Epidermal melanocyte (primary cell): ENCODE results near the gene PSD2.

ENCODE experiments used
- DNase-seq: peaks from one replicate; pipeline ENCODE4 v3.0.0; 2011; ENCODE audit warnings: low spot score; ENCODE audit not compliant: insufficient read length

Gene PSD2

DNA sequence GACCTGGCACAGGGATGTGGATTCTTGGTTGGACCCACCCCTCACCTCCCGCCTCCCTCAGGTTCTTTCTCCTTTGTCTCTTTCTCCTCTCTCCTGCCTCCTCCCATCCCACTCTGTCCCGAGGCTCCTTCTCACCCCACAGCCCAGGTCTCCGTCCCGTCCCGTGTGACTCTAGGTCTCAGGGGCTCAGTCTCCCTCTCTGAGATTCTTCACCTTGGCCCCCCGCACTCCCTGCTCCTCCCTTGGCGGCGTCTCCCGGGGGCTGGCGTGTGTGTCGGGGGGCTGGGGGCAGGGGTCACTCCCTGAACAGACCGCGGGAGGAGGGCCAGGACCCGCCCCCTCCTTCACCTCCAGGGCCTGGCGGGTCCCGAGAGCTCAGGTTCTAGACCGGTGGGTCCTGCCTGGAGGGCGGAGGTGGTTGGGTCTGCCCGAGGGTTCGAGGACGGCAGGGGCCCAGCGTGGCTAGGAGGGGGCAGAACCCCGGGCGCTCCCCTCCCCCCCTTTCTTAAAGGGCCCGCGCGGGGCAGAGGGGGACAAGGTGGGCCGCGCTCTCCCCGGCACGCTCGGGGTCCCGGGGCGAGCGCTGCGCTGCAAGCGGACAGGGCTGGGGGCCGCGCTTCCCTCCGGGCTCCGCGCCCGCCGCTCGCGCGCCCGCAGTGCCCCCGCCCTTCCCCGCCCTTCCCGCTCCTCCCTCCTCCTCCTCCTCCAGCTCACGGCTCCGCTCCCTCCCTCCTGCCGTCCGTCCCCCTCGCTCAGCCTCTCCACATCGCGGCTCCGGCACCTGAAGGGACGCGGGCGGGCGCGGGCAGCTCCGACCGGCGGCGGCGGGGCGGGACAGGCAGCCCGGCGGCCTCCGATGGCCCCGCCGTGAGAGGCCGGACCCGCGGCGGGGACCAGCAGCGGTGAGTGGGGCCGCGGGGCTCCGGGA, at the start of gene PSD2:
TSS of gene PSD2 (plus strand) at position 735 of the 928 bp plus-strand sequence. CDS start 13,633 bp downstream, outside the sequence.
- no peak for DNase-seq

DNA sequence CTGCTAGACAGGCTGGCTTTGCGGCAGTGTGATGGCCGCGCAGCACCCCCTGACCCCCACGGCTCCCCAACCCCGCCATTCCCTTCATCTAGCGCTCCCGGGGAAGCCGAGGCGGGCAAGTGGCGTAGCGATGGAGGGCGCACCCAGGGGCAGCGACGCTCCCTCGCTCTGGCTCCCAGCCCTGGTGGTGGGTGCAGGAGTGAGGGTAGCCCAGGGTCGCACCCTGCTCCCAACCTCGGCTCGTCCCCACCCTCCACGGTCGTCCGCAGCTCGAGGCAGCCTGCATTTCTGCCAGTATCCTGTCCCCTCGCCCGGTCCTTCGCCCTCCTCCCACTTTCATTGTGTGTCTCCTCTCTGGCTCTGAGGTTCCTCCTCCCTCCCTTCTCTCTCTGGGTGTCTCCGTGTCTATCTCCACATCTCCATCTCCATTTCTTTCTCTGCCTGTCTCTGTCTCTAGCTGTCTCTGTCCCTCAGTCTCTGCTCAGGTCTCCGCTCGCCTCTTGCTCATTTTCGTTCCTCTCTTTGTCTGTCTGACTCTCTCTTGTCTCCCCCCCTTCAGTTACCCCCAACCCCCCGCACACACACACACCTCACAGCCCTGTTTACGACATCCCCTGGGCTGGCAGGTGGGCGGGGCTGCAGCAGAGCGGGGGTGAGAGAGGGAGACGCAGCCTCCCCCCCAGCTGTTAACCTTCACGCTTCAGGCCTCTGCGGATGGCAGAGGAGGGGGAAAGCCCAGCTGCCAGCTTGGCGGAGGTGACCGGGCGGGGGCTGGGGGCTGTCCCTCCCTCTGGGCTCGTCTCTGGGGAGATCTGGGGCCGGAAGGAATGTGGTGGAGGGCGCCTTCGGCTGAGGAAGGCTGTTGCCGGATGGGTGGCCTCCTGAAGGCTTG, 48.7 kb upstream of the PSD2 start:
- DNase-seq = no peak

DNA sequence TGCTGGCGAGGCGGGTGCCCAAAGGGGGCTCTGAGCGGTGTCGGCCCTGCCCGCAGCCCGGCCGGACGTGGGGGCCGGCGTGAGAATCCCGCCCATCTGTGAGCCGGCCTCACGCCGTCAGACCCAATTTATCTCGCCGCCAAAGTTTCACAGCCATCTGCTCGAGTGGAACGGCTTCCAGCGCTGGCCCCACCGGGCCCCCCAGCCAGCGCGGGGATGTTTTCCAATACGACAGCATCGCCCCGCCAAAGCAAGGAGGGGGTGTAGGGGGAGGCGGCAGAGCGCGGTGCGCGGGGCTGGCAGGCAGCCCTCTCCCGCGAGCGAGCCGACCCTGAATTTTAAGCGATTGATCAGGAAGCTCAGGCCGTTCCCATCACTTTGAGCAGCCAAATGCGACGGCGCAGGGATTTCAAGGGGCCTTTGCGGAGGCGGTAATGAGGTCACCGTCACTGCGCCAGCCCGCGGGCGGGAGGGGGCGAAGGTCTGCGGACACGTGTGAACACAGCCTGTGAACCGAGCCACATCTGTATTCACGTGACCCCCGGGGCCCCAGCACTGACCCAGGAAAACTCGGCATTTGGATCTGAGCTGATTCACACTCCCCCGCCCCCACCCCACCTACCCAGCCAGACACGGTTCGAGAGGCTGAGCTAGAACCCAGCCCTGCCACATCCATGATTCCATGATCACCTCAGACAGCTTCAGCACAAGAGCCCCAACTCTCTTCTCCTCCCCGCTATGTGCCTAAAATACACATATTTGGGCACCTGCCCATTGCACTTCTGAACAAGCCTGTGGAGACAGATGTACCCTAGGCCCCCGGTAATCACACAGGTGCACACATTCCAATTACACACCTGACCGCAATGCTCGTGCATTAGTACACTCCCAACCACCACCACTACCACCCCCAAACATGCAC, 47.8 kb upstream of the PSD2 start:
- no peak for DNase-seq

DNA sequence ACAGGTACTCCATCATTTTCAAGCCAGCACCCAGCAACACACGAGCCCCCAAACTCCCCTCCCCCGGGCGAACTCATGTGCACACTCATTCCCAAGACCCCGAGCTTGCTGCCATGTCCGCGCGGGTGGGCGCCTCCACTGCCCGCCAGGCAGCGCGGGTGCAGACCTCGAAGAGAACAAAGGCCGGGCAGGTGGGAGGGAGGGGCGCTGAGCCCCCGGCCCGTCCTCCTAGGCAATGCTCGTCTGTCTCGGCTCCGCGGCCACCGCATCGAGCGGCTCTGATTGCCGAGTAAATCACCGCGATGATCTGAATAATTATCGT, 47.1 kb upstream of the PSD2 start:
- DNase-seq = no peak

DNA sequence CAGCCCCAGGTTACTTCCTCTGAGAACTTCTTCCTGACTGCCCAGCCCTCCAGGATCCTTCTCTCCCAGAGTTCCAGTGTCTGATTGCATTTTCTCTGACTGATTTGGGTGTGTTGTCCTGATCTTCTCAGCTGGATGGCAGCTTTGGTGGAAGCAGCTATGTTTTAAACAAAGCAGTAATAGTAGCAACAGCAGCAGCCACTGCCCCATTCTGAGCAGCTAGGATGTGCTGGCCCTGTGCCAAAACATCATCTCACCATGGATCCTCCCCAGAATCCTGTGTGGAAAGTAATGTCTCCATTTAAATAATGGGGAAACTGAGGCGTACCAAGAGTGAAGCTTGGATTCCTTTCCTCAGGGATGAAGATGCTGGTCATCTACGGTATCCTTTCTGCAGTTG, 46.4 kb upstream of the PSD2 start:
- DNase-seq = no peak

DNA sequence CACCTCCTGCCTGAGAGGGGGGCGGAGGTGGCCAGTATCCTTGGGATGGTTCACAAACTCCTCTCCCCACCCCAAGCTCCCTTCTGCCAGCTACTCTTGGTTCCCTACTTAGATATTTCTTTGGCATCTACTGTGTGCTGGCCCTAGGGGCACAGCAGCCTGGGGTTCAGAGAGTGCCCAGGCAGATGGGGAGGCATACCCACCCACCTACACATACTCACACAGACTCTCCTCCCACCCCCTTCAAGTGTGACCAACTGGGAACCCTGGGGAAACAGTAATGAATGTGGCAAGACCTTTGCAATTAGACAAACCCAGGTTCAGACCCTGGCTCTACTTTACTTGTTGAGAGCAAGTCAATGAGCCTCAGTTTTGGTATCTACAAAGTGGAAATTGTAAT, 44.4 kb upstream of the PSD2 start:
- DNase-seq = no peak

DNA sequence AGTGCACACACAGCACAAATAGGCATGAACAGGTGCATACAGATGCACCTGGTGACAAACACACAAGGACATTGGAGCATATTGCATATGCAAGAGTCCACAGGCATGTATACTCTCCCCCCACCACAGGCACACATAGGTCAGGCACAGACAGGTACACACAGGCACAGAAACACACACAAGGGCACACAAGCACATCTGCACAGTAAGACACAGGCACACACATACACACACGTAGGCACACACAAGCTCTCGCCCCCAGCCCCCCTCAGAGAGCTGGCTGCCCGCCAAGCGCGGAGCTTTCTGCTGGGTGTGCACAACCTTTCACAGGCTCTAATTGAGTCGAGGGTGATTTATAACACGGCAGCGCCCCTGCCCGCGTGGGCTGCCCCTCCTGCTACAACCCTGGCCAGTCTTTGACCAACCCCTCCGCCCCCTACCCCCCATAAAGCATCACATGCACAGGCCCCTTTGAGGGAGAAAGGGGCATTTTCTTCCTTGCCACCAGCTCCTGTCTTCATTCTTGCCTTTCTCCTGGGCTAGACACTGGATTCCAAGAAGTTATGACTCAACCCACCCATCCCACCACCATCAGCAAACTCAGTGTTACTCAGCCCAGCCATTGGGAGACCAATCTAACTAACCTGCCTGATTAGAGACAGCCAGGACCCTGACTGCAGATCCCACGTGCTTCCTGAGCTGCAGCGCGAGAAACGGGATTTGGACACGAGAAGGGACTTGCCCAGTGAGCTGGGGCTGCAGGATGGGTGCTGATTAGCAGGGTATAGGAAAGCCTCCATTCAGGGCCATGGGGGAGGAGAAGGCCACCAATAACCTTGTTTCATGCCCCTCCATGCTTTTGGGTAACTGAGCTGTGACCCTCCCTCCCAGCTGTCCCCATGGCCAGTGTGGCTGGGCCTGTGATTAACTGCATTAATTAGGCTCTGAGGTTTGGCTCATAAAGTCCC, 42.8 kb upstream of the PSD2 start:
- no peak for DNase-seq

DNA sequence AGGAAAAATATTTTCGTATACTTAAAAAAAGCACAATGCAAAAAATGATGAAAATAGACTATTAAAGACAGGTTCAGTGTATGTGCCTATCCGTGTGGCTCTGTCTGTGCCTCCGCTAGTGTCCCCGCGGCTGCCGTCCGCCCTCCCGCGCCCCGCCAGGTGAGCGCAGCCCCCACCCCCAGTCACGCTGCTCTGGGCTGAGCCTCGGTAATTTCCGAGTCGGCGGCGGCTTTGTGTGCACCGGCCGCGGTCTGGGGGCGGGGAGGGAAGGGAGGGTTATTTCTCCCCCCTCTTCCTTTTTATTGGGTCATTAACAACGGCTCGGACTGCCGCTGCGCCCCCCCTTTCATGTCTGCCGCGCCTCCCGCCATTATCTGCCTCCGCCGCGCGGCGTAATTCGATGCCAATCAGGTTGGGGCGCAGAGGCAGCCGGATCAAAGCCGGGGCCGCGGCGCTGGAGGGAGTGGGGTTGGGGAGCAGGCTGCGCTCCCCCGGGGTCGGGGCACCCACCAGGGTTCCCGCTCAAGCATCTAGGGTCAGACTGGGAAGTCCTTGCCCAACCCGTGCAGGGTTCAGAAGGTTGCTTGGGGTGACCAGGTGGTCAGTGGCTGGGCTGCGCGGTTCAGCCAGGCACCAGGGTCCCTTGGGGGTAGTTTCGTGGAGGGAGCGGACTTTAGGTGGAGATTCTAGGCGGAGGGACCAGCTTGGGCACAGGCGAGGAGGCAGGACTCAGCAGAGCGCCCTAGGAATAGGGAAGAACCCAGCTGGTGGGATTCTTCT, 39.5 kb upstream of the PSD2 start:
- no peak for DNase-seq

DNA sequence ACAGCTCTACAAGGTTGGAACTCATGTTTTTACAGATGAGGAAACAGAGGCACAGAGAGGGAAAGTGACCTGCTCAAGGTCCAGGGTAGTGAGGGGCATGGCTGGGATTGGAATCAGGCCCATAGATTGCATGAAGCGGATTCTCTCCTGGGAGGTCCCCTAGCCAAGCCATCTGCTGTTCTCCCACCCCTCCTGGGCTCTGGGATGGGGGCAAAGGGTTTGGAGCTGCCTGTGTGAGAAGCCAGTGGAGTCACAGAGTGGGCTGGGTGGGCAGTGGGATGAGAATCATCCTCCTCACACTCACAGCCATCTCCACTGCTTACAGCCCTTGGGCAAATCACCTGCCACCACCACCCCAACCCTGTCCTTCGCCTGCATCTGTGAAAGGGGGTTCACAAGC, 38.6 kb upstream of the PSD2 start:
- DNase-seq = no peak

DNA sequence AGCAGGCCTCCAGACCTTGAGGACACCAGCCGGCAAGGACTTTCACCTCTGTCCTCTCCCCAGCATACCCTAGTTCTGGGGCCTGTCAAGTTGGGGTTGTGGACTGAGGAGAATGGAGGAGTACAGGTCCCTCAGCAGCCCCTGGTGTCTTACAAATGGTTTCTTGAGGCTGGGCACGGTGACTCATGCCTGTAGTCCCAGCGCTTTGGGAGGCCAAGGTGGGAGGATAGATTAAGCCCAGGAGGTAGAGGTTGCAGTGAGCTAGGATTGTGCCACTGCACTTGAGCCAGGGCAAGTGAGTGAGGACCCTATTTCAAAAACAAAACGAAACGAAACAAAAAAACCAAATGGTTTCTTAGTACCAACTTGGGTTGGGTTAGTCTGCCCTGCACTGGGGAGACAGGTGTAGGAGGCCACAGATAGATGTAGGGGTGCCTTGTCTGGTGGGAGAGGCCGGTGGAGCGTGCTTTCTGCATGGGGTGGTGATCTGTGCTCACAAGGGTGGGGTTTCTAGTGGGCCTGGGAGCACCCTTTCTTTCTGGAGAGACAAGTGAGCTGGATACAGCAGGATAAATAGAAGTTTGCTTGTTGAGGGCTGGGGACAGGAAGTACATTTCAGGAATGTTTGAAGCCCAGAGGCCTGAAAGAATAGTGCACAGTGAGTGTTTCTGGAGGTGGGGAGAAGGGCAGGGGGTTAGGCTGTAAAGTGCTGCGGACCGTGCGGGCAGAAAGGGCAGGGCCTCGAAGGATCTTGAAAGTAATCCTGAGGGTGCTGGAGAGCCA, 37.7 kb upstream of the PSD2 start:
- peak; percentile 54 for DNase-seq

DNA sequence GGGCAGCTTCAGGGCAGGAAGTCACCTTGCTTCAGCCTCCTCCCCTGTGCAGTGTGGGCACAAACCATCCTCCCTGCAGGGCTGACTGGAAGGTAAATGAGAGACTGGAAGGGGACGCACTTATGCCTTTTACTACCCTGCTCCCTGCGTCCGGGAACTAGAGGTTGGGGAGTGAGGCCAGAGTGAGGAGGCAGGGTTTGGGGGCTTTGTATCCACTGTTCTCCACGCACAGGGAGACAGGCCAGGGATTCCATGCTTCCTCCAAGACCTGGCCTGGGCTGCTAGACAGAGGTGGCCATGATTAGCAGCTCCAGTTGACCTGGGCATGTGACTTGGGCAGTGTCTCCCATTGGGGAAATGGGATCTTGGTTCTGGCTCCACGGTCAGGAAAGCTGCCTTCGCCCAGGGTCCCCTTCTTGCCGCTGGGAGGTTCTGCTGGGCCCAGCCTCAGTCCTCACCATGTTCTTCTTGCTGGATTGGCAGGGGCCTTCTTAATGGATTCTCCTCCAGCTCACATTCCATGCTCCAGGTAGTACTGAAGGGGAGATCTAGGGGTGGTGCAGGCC, 37.0 kb upstream of the PSD2 start:
- DNase-seq = peak; percentile 15

DNA sequence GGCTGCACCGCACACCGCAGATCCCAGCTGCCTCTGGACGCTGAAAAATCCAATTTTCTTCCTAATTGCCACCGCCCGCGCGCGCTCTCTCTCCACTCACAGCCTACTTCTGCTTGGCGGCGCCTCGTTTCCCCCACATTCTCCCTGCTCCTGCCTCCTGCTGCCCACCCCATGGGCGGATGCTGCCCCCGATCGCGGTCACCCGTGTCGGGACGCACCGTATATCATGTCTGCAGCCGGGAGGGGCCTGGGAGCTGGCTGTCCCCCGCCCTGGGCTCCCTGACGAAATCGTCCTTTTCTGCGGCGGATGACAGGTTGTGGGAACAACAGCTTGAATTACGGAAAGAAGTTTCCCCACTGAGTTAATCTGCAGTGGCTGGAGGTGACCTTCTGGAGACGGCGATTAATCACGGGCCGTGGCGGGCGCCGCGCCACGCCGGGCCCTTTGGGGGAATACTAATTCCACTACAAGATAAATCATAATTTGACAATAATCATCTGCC, 36.3 kb upstream of the PSD2 start:
- no peak for DNase-seq

DNA sequence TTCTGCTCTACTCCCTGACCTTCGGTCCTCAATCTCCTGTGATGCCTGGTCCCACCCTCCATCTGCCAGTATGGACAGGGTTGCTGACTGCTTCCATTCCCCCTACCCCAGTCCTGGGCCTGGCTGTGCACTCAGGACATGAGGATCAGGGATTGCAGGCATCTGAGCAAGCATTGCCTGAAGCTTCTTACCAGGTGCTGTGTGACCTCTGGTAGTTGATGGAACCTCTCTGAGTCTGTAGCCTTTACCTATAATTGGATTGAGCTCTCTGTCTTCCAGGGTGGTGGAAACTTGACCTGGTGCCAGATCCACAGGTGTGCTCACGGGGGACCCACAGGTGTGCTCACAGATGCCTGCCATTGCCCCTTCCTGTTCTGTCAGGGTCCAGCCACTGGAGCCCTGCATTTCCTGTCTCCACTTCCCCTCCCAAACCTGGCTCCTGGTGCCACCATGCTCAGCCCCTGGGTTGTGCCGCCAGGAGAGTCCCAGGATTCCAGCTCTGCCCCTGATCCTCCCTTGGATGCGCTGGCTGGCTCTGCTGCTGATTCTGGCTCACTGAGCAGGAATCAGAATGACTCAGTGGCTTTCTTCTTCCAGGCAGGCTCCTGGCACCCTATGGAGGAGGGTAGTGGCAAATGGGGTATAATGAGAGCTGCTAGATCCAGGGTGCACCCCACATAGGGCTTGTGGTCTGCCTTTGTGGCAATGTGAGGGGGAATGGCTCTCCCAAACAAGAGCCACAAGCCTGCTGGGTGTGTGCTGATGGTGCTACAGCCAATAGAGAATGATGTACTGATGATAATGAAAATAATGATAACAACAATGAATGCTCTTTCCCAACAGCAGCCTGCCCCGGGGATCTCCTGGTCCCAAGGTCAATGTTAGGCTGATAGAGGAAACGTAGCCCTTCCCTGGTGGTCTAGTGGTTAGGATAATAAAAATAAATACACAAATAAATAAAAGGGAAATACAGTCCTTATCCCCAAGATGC, 35.2 kb upstream of the PSD2 start:
- peak; percentile 13 for DNase-seq

DNA sequence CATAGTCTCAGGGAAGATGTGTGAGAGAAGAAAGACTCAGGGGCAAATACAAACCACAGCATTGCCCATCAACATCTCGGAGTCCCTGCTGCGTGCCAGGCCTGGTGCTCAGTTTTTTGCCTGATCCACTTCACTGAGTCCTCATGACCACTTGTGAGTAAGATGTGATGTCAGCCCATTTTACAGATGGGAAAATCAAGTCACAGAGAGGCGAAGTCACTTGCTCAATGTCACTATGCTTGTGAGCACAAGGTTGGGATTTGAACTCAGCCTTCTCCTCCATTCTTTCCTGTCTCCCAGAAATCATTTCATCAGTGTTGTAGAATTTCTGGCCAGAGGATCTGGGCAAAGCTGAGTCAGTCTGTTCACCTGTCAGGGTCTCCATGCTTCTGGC, 34.6 kb upstream of the PSD2 start:
- DNase-seq = no peak

DNA sequence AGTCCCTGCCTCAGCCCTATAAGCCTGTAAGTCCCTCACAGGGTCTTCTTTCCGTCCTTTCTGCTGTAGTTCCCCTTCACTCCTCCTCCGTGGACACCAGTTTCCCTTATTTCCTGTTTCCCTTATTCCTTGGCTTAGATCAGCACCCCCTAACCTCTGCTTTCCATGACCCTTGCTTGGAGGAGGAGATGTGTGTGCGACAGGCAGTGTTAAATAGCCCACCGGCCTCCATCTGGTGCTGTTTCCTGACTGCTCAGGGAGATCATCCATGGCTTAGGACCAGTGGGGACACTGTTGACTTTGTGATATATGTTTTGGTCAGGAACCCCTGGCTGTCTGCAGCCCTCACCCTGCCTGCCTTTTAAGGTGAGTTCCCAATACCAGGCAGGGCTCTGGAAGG, 34.1 kb upstream of the PSD2 start:
- DNase-seq = no peak

DNA sequence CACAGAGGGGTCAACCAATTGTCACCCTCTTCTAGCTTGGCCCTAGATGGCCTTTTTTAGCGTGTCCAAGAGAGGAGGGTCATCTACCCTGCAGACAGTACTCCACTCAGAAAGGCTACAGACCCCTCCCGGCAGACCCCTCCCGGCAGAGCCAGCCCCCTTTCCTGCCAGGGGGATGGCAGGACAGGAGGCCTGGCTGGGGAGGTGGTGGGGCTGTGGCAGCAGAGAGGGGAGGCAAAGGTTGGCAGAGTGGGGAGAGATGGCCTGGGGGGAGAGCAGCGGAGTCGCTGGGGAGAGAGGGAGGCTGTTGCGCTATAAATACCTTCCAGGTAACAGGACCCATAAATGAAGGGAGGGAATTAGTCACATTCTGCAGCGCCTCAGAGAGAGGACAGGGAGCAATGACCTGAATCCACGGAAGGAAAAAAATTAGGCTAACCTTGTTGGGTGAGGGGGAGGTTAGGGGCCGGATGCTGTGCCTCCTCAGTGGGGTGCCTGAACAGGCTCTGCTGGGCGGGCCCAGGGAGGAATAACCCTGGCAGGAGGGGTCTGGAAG, 32.9 kb upstream of the PSD2 start:
- no peak for DNase-seq
